IMR-90 (cell line): ENCODE data around the gene VWDE. TPM values are rescaled to one million over a fixed set of nuclear protein-coding genes. Genes with fewer than 3 reads are reported as not detected.

ENCODE experiments used
- ATAC-seq: fragments of 200-7000 bp; cut with Tn5 transposase; 2 replicates; pipeline ENCODE4 v1.9.1; 2020; ENCODE audit warnings: low read depth, mild to moderate bottlenecking, moderate library complexity
- BruUV-seq: library from RNA; stranded (reverse); fragments of 400-500 nt; replicated peaks from 2 replicates; lab custom pipeline; 2021; lab: Mats Ljungman, UMichigan
- CTCF ChIA-PET: fragments of 300-600 bp; formaldehyde crosslinking; extraction: SDS; loops from one replicate; lab custom pipeline; 2021; ENCODE audit warnings: antibody characterized with exemption; lab: Yijun Ruan, JAX
- POLR2A ChIA-PET: fragments of 300-600 bp; sonication (Branson Sonifier 250); formaldehyde crosslinking; loops from one replicate; lab custom pipeline; 2022; ENCODE audit warnings: antibody characterized with exemption; ENCODE audit not compliant: unreplicated experiment; lab: Charles Lee
- DNase-seq: peaks from one replicate; pipeline ENCODE4 v3.0.0; 2013
- H2AFZ ChIP-seq: replicated peaks from 2 replicates; pipeline ENCODE3; 2013; ENCODE audit warnings: low read length, mild to moderate bottlenecking; ENCODE audit not compliant: poor library complexity
- H2AK5ac ChIP-seq: 2 replicates; pipeline ENCODE4 v1.6.1; 2013; ENCODE audit warnings: low read depth, low read length, inconsistent platforms
- H2AK9ac ChIP-seq: replicated peaks from 2 replicates; pipeline ENCODE3; 2013; ENCODE audit warnings: mild to moderate bottlenecking, low read depth, low read length, moderate library complexity; ENCODE audit not compliant: poor library complexity
- H2BK120ac ChIP-seq: 2 replicates; pipeline ENCODE4 v1.6.1; 2013; ENCODE audit warnings: low read depth, low read length, inconsistent platforms
- H2BK15ac ChIP-seq: 3 replicates; pipeline ENCODE4 v1.6.1; 2013; ENCODE audit warnings: low read depth, low read length, inconsistent platforms
- H2BK20ac ChIP-seq: 2 replicates; pipeline ENCODE4 v1.6.1; 2013; ENCODE audit warnings: low read depth, mild to moderate bottlenecking, inconsistent platforms, low read length, moderate library complexity
- H2BK5ac ChIP-seq: 2 replicates; pipeline ENCODE4 v1.6.1; 2013; ENCODE audit warnings: mild to moderate bottlenecking, low read depth, low read length, inconsistent platforms; ENCODE audit not compliant: poor library complexity, severe bottlenecking
- H3K14ac ChIP-seq: replicated peaks from 2 replicates; pipeline ENCODE4 v1.6.1; 2013; ENCODE audit warnings: low read depth, low read length, inconsistent platforms
- H3K18ac ChIP-seq: 2 replicates; pipeline ENCODE4 v1.6.1; 2013; ENCODE audit warnings: low read depth, low read length, control low read depth
- H3K23ac ChIP-seq: 2 replicates; pipeline ENCODE4 v1.6.1; 2013; ENCODE audit warnings: low read depth, low read length, inconsistent platforms
- H3K27ac ChIP-seq: 2 replicates; pipeline ENCODE4 v1.5.1; 2013; ENCODE audit warnings: mild to moderate bottlenecking, control low read depth, low read length; ENCODE audit not compliant: insufficient read depth
- H3K27me3 ChIP-seq: 2 replicates; pipeline ENCODE4 v1.6.1; 2013; ENCODE audit warnings: low read length; ENCODE audit not compliant: control insufficient read depth, insufficient read depth
- H3K36me3 ChIP-seq: 2 replicates; pipeline ENCODE4 v1.6.1; 2013; ENCODE audit warnings: low read length, mixed read lengths; ENCODE audit not compliant: control insufficient read depth, insufficient read depth
- H3K4ac ChIP-seq: 2 replicates; pipeline ENCODE4 v1.6.1; 2013; ENCODE audit warnings: low read depth, low read length, inconsistent platforms
- H3K4me1 ChIP-seq: 2 replicates; pipeline ENCODE4 v1.6.1; 2013; ENCODE audit warnings: low read length, mixed read lengths; ENCODE audit not compliant: control insufficient read depth, insufficient read depth
- H3K4me2 ChIP-seq: 2 replicates; pipeline ENCODE4 v1.6.1; 2013; ENCODE audit warnings: low read depth, mild to moderate bottlenecking, control low read depth, low read length, moderate library complexity
- H3K4me3 ChIP-seq: 2 replicates; pipeline ENCODE4 v1.5.1; 2013; ENCODE audit warnings: low read depth, mild to moderate bottlenecking, control low read depth, low read length, moderate library complexity; ENCODE audit not compliant: insufficient read depth
- H3K56ac ChIP-seq: 2 replicates; pipeline ENCODE4 v1.6.1; 2013; ENCODE audit warnings: low read length, inconsistent platforms; ENCODE audit not compliant: insufficient read depth; ENCODE audit errors: extremely low read depth
- H3K79me1 ChIP-seq, 2 experiments: 2 replicates each; pipeline ENCODE4 v1.6.1; 2013; ENCODE audit warnings: low read length in 2 of 2, inconsistent platforms in 1 of 2, low read depth in 1 of 2
- H3K9ac ChIP-seq: 2 replicates; pipeline ENCODE4 v1.6.1; 2013; ENCODE audit warnings: low read depth, low read length, control low read depth
- H3K9me1 ChIP-seq: 2 replicates; pipeline ENCODE4 v1.6.1; 2013; ENCODE audit warnings: low read length, inconsistent platforms; ENCODE audit not compliant: insufficient read depth
- H3K9me3 ChIP-seq: 2 replicates; pipeline ENCODE4 v1.6.1; 2013; ENCODE audit warnings: low read length; ENCODE audit not compliant: control insufficient read depth, insufficient read depth
- H4K20me1 ChIP-seq: 2 replicates; pipeline ENCODE4 v1.6.1; 2013; ENCODE audit warnings: low read length, inconsistent platforms; ENCODE audit not compliant: insufficient read depth
- H4K5ac ChIP-seq: 2 replicates; pipeline ENCODE4 v1.6.1; 2013; ENCODE audit warnings: mild to moderate bottlenecking, low read depth, low read length, control low read depth
- H4K8ac ChIP-seq, 2 experiments: 2 replicates each; pipeline ENCODE4 v1.6.1; 2013; ENCODE audit warnings: low read depth in 2 of 2, low read length in 2 of 2, control low read depth in 1 of 2, inconsistent platforms in 1 of 2
- H4K91ac ChIP-seq: 2 replicates; pipeline ENCODE4 v1.6.1; 2013; ENCODE audit warnings: low read depth, low read length, inconsistent platforms; ENCODE audit not compliant: insufficient read depth
- BHLHE40 ChIP-seq: fragments of 150-350 bp; IDR thresholded peaks from 2 replicates; pipeline ENCODE4 v1.6.1; 2016; ENCODE audit warnings: mild to moderate bottlenecking, low read depth, low read length
- CEBPB ChIP-seq: IDR thresholded peaks from 2 replicates; pipeline ENCODE4 v1.6.1; 2012; ENCODE audit warnings: low read depth, low read length, improper control_type of control experiment
- CHD1 ChIP-seq: IDR thresholded peaks from 2 replicates; pipeline ENCODE4 v1.6.1; 2012; ENCODE audit warnings: low read depth, low read length, improper control_type of control experiment
- CTCF ChIP-seq: conservative IDR thresholded peaks from 2 replicates; pipeline ENCODE4 v1.5.1; 2012; ENCODE audit warnings: mild to moderate bottlenecking, low read depth, low read length, improper control_type of control experiment
- ELK1 ChIP-seq: fragments of 150-350 bp; IDR thresholded peaks from 2 replicates; pipeline ENCODE4 v1.6.1; 2016; ENCODE audit warnings: low read depth, mild to moderate bottlenecking, low read length, moderate library complexity, borderline replicate concordance
- FOS ChIP-seq: fragments of 150-350 bp; IDR thresholded peaks from 2 replicates; pipeline ENCODE4 v1.6.1; 2016; ENCODE audit warnings: low read depth, low read length
- MAFK ChIP-seq: IDR thresholded peaks from 2 replicates; pipeline ENCODE4 v1.6.1; 2012; ENCODE audit warnings: low read depth, low read length, improper control_type of control experiment
- MAZ ChIP-seq: IDR thresholded peaks from 2 replicates; pipeline ENCODE4 v1.6.1; 2012; ENCODE audit warnings: low read depth, mild to moderate bottlenecking, low read length, improper control_type of control experiment, moderate library complexity, borderline replicate concordance
- MXI1 ChIP-seq: IDR thresholded peaks from 2 replicates; pipeline ENCODE4 v1.6.1; 2012; ENCODE audit warnings: low read depth, mild to moderate bottlenecking, low read length, moderate library complexity, borderline replicate concordance
- NFE2L2 ChIP-seq: fragments of 150-350 bp; IDR thresholded peaks from 2 replicates; pipeline ENCODE4 v1.6.1; 2016; ENCODE audit warnings: low read depth, mild to moderate bottlenecking, low read length
- POLR2A ChIP-seq: IDR thresholded peaks from 2 replicates; pipeline ENCODE4 v1.6.1; 2012; ENCODE audit warnings: mild to moderate bottlenecking, low read depth, low read length
- RAD21 ChIP-seq: IDR thresholded peaks from 2 replicates; pipeline ENCODE4 v1.6.1; 2012; ENCODE audit warnings: low read length, improper control_type of control experiment
- RCOR1 ChIP-seq: IDR thresholded peaks from 2 replicates; pipeline ENCODE4 v1.6.1; 2012; ENCODE audit warnings: mild to moderate bottlenecking, low read length, improper control_type of control experiment; ENCODE audit not compliant: insufficient replicate concordance
- RFX5 ChIP-seq: IDR thresholded peaks from 2 replicates; pipeline ENCODE4 v1.8.0; 2012; ENCODE audit warnings: low read depth, mild to moderate bottlenecking, low read length, moderate library complexity
- SMC3 ChIP-seq: fragments of 150-350 bp; IDR thresholded peaks from 2 replicates; pipeline ENCODE4 v1.6.1; 2016; ENCODE audit warnings: low read depth, mild to moderate bottlenecking, antibody characterized with exemption, low read length, moderate library complexity
- USF2 ChIP-seq: fragments of 150-350 bp; IDR thresholded peaks from 2 replicates; pipeline ENCODE4 v1.6.1; 2017; ENCODE audit warnings: mild to moderate bottlenecking, antibody characterized with exemption, low read length, low read depth
- dilution Hi-C: fragments of 300-500 bp; cut with HindIII; formaldehyde crosslinking; loops from one replicate; pipeline ENCODE4 v1.14.3; 2018; ENCODE audit warnings: low sequenced_read_pairs; ENCODE audit not compliant: unreplicated experiment
- in situ Hi-C: fragments of 300-500 bp; cut with MboI; formaldehyde crosslinking; loops from 3 replicates; pipeline ENCODE4 v1.14.3; 2019; ENCODE audit warnings: low sequenced_read_pairs, inconsistent platforms, mixed read lengths
- intact Hi-C: fragments of 100-400 bp; cut with micrococcal nuclease; formaldehyde crosslinking; loops from 2 replicates; pipeline ENCODE4 v1.10.0; 2022
- polyA plus RNA-seq, 3 experiments: library from polyadenylated mRNA; depleted of rRNA; stranded (reverse); fragments of >200 nt; gene quantifications; 2 replicates each; pipeline ENCODE4 v1.2.3, GENCODE V29; 2012; ENCODE audit warnings: low replicate concordance in 1 of 3
- total RNA-seq: library from RNA; depleted of rRNA; stranded (reverse); fragments of >200 nt; gene quantifications from 2 replicates; pipeline ENCODE4 v1.2.3, GENCODE V29; 2012

Gene VWDE
- total and polyA plus RNA-seq, 2 of the 4 experiments (the other 2 are of a cell fraction) = 0.05 to 0.18 TPM

GRCh38 chr7:12369072-12369471 is 34.6 kb downstream of the VWDE start:
- Histone ChIP-seq H2AFZ (no peak overlapping the region), H3K36me3 (no peaks in the 10 kb centered on the region), H3K4ac (no peak overlapping the region), H3K9ac (no peak overlapping the region), H3K4me2 (no peak overlapping the region), H2BK15ac (no peak overlapping the region), H2BK20ac (no peak overlapping the region), H4K20me1 (no peaks in the 10 kb centered on the region), H3K27me3 (no peaks in the 10 kb centered on the region), H3K18ac (no peak overlapping the region), H4K91ac (no peak overlapping the region), H3K9me1 (no peaks in the 10 kb centered on the region), H4K8ac (no peak overlapping the region), H3K79me1 (no peaks in the 10 kb centered on the region), H2AK5ac (no peak overlapping the region), H3K27ac (no peak overlapping the region), H2AK9ac (no peak overlapping the region), H4K5ac (no peak overlapping the region), H3K4me1 (no peaks in the 10 kb centered on the region), H2BK5ac (no peak overlapping the region), H3K4me3 (no peak overlapping the region), H3K9me3 (no peaks in the 10 kb centered on the region), H3K56ac (no peak overlapping the region), H3K23ac (no peak overlapping the region), H2BK120ac (no peak overlapping the region), H3K14ac (no peak overlapping the region)
- CTCF ChIA-PET = interaction anchor here (0.6 kb wide), 1 partner anchor 681 kb away, joined by 3 read pairs; no protein-coding TSS in a partner anchor
- BruUV-seq = no TSS peak
- no peak for TF ChIP-seq RCOR1
- TF ChIP-seq SMC3 = no peak
- no peak for TF ChIP-seq MXI1
- TF ChIP-seq BHLHE40 = no peak
- TF ChIP-seq MAFK = no peak
- no peak for TF ChIP-seq NFE2L2
- no peak for TF ChIP-seq CEBPB
- no peak for TF ChIP-seq MAZ
- TF ChIP-seq ELK1 = no peak
- TF ChIP-seq CTCF = no peak
- no peak for TF ChIP-seq RAD21
- no peak for TF ChIP-seq FOS
- no peak for TF ChIP-seq RFX5
- TF ChIP-seq USF2 = no peak
- no peak for TF ChIP-seq CHD1
- no peak for TF ChIP-seq POLR2A
- no peak for DNase-seq
- ATAC-seq = no peak
- in situ Hi-C loops = no loop called here
- dilution Hi-C loops = no loop called here
- POLR2A ChIA-PET = no interaction called here
- intact Hi-C loops = no loop called here
